RWPE2 (cell line): ENCODE results near the gene NSG2.

Experiments used
- ATAC-seq: fragments of 200-7000 bp; cut with Tn5 transposase; 3 replicates; pipeline ENCODE4 v1.9.1; 2021; ENCODE audit warnings: low read depth
- DNase-seq: peaks from one replicate; pipeline ENCODE4 v3.0.0-alpha.2; 2020; ENCODE audit warnings: low spot score
- H3K27ac ChIP-seq: fragments of 450-650 bp; 2 replicates; pipeline ENCODE4 v1.5.1; 2017; ENCODE audit warnings: mild to moderate bottlenecking; ENCODE audit not compliant: poor library complexity, severe bottlenecking
- H3K27me3 ChIP-seq: fragments of 250-450 bp; sonication (Bioruptor Pico); 2 replicates; pipeline ENCODE4 v1.5.1; 2021; ENCODE audit warnings: mild to moderate bottlenecking, moderate library complexity; ENCODE audit not compliant: insufficient read depth, poor library complexity, severe bottlenecking
- H3K36me3 ChIP-seq: fragments of 250-450 bp; sonication (Bioruptor Pico); 2 replicates; pipeline ENCODE4 v1.5.1; 2020; ENCODE audit warnings: low read depth, mild to moderate bottlenecking, moderate library complexity
- H3K4me1 ChIP-seq: fragments of 250-450 bp; sonication (Bioruptor Pico); 2 replicates; pipeline ENCODE4 v1.5.1; 2021; ENCODE audit warnings: mild to moderate bottlenecking, moderate library complexity; ENCODE audit not compliant: insufficient read depth, poor library complexity, severe bottlenecking
- H3K4me3 ChIP-seq: fragments of 250-450 bp; sonication (Bioruptor Pico); 2 replicates; pipeline ENCODE4 v1.5.1; 2021; ENCODE audit warnings: mild to moderate bottlenecking, moderate library complexity; ENCODE audit not compliant: severe bottlenecking
- H3K9me3 ChIP-seq: fragments of 250-450 bp; sonication (Bioruptor Pico); 2 replicates; pipeline ENCODE4 v1.5.1; 2021; ENCODE audit warnings: mild to moderate bottlenecking, moderate library complexity; ENCODE audit not compliant: severe bottlenecking
- TF ChIP-seq, protein P1 (sequence below): fragments of 450-650 bp; IDR thresholded peaks from one replicate; pipeline ENCODE4 v1.5.1; 2017; ENCODE audit warnings: mild to moderate bottlenecking, moderate library complexity; ENCODE audit not compliant: poor library complexity, severe bottlenecking

Gene NSG2

GRCh38 chr5:174078416-174078815, 32.9 kb downstream of the NSG2 start:
- Histone ChIP-seq H3K27ac (no peak overlapping the region), H3K4me3 (no peak overlapping the region), H3K27me3 (peaks cover 3% of the 10 kb centered on the region), H3K9me3 (no peaks in the 10 kb centered on the region), H3K36me3 (no peaks in the 10 kb centered on the region), H3K4me1 (no peaks in the 10 kb centered on the region)
- ATAC-seq: no peak
- TF ChIP-seq, protein P1, sequence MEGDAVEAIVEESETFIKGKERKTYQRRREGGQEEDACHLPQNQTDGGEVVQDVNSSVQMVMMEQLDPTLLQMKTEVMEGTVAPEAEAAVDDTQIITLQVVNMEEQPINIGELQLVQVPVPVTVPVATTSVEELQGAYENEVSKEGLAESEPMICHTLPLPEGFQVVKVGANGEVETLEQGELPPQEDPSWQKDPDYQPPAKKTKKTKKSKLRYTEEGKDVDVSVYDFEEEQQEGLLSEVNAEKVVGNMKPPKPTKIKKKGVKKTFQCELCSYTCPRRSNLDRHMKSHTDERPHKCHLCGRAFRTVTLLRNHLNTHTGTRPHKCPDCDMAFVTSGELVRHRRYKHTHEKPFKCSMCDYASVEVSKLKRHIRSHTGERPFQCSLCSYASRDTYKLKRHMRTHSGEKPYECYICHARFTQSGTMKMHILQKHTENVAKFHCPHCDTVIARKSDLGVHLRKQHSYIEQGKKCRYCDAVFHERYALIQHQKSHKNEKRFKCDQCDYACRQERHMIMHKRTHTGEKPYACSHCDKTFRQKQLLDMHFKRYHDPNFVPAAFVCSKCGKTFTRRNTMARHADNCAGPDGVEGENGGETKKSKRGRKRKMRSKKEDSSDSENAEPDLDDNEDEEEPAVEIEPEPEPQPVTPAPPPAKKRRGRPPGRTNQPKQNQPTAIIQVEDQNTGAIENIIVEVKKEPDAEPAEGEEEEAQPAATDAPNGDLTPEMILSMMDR: no peak
- DNase-seq: no peak

DNA sequence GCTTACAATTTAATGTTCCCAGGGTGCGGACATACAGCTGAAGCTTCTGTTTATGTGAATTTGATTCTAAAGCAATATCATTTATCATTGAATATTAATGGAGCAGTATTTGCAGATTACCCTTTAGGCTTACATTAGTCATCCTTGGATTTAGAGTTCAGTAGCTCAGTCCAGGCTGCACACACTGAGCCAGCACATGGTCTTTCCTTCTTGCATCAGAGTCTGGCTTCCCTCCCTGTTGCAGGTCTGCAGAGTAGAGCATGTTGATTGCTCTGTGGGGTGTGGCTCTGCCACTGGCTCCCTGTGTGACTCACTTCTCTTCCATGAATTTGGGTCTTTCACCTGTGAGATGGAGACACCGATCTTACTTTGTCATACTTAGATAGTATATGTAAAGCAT, 36.8 kb downstream of the NSG2 start:
- Histone ChIP-seq H3K27me3 (no peaks in the 10 kb centered on the region), H3K36me3 (no peaks in the 10 kb centered on the region), H3K9me3 (no peaks in the 10 kb centered on the region), H3K4me3 (no peak overlapping the region), H3K4me1 (no peaks in the 10 kb centered on the region), H3K27ac (no peak overlapping the region)
- DNase-seq (no peak), ATAC-seq (peak; percentile 91)
- TF ChIP-seq, protein P1: no peak

- Histone ChIP-seq H3K36me3 (no peaks in the 10 kb centered on the region), H3K4me3 (no peak overlapping the region), H3K27me3 (no peaks in the 10 kb centered on the region), H3K4me1 (no peaks in the 10 kb centered on the region), H3K27ac (no peak overlapping the region), H3K9me3 (no peaks in the 10 kb centered on the region)
- TF ChIP-seq, protein P1: no peak
- no peak for ATAC-seq
- no peak for DNase-seq
Measured at GRCh38 chr5:174083056-174083827, 37.7 kb downstream of the NSG2 start.

DNA sequence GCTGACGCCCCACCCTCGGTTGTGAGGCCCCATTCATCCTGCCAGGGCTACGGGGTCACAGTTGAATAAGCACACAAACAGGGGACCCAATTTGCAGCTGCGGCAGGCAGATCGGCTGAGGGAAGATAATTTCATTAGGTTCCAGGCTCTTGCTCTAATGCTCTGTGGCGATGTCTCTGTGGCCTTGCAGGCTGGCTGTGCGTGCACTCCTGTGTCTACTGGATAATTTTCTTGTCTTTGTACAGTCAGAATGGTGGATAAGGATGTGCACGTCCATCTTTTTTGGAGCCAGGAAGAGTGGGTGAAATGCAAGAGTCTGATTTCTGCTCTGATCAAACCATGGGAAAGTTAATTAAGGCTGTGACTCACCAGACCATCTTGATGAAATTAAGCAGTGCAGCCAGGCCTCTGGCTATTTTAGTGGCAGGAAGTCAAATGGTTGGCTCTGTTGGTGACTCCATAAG, 39.2 kb downstream of the NSG2 start:
- no peak for DNase-seq
- no peak for ATAC-seq
- Histone ChIP-seq H3K9me3 (no peaks in the 10 kb centered on the region), H3K36me3 (no peaks in the 10 kb centered on the region), H3K27me3 (no peaks in the 10 kb centered on the region), H3K4me3 (no peak overlapping the region), H3K27ac (no peak overlapping the region), H3K4me1 (no peaks in the 10 kb centered on the region)
- TF ChIP-seq, protein P1: no peak

DNA sequence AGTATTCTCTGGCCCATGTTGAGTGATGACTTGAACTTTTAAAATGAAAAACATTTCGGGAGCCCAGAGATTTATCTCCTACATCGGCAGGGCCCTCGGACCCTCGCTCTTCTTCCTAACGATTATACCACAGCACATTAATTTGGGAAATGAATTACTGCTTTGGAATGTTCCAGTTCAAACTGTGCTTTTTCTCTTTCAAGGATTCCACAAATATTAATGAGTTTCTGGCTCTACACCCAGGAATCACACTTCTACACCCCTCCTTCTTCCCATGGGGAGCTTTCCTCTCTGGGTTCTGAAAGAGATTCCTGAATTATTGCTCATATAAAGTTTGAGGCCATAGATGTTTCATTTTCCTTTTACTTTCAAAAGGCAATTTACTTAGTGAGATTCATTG, 41.2 kb downstream of the NSG2 start:
- TF ChIP-seq, protein P1: no peak
- Histone ChIP-seq H3K36me3 (no peaks in the 10 kb centered on the region), H3K4me1 (no peaks in the 10 kb centered on the region), H3K27me3 (no peaks in the 10 kb centered on the region), H3K9me3 (no peaks in the 10 kb centered on the region), H3K4me3 (no peak overlapping the region), H3K27ac (no peak overlapping the region)
- ATAC-seq (no peak), DNase-seq (no peak)
